GM12878 (cell line): ENCODE measurements around the gene PPP1R13L. TPM values are rescaled to one million over a fixed set of nuclear protein-coding genes. Genes with fewer than 3 reads are reported as not detected.

Source experiments
- ATAC-seq: fragments of 200-7000 bp; cut with Tn5 transposase; 3 replicates; pipeline ENCODE4 v1.9.1; 2020; ENCODE audit warnings: mild to moderate bottlenecking, moderate library complexity
- BruUV-seq: library from RNA; stranded (reverse); fragments of 400-500 nt; replicated peaks from 2 replicates; lab custom pipeline; 2021; lab: Mats Ljungman, UMichigan
- CTCF ChIA-PET: fragments of 300-600 bp; sonication (Branson Sonifier 250); formaldehyde crosslinking; extraction: SDS; loops from one replicate; lab custom pipeline; 2021; ENCODE audit warnings: inconsistent platforms; lab: Yijun Ruan, JAX
- POLR2A ChIA-PET: fragments of 350-600 bp; formaldehyde crosslinking; extraction: SDS; loops from one replicate; lab custom pipeline; 2021; ENCODE audit warnings: inconsistent platforms; lab: Charles Lee
- RAD21 ChIA-PET: fragments of 300-600 bp; sonication (Branson Sonifier 250); formaldehyde crosslinking; loops from one replicate; lab custom pipeline; 2023; ENCODE audit warnings: antibody characterized with exemption; ENCODE audit not compliant: unreplicated experiment; lab: Charles Lee
- SMC1A ChIA-PET: fragments of 300-600 bp; sonication (Branson Sonifier 250); formaldehyde crosslinking; loops from one replicate; lab custom pipeline; 2023; ENCODE audit not compliant: unreplicated experiment, uncharacterized antibody; lab: Charles Lee
- DNase-seq: peaks from one replicate; pipeline ENCODE4 v3.0.0-alpha.2; 2011; ENCODE audit warnings: low read depth, low spot score
- FAIRE-seq: peaks from 3 replicates; lab custom pipeline; 2011; peaks lifted over from hg19 to GRCh38; lab: Jason Lieb, UNC
- H2AFZ ChIP-seq: 2 replicates; pipeline ENCODE4 v1.6.0; 2011; ENCODE audit warnings: low read depth, low read length, control low read depth; ENCODE audit not compliant: control insufficient read depth
- H3K27ac ChIP-seq: 2 replicates; pipeline ENCODE4 v1.5.1; 2011; ENCODE audit warnings: control low read depth; ENCODE audit not compliant: control insufficient read depth, insufficient read depth
- H3K27me3 ChIP-seq, 2 experiments: replicated peaks in 1 of 2; 2 replicates each; pipeline versions ENCODE4 v1.6.0 to v1.6.1; 2011; ENCODE audit warnings: low read length in 1 of 2; ENCODE audit not compliant: control insufficient read depth in 2 of 2, insufficient read depth in 2 of 2
- H3K36me3 ChIP-seq, 2 experiments: 2 replicates each; pipeline ENCODE4 v1.5.1; 2011; ENCODE audit warnings: low read length in 1 of 2; ENCODE audit not compliant: control insufficient read depth in 2 of 2, insufficient read depth in 2 of 2
- H3K4me1 ChIP-seq: 2 replicates; pipeline ENCODE4 v1.6.1; 2011; ENCODE audit warnings: mild to moderate bottlenecking, low read length, moderate library complexity, mixed read lengths; ENCODE audit not compliant: control insufficient read depth, insufficient read depth
- H3K4me2 ChIP-seq: 2 replicates; pipeline ENCODE4 v1.6.0; 2011; ENCODE audit warnings: control low read depth; ENCODE audit not compliant: control insufficient read depth, insufficient read depth
- H3K4me3 ChIP-seq: fragments of 200-600 bp; sonication (generic); 2 replicates; pipeline ENCODE4 v1.5.1; 2016
- H3K79me2 ChIP-seq: 2 replicates; pipeline ENCODE4 v1.6.0; 2011; ENCODE audit warnings: low read length; ENCODE audit not compliant: control insufficient read depth, insufficient read depth
- H3K9ac ChIP-seq: 2 replicates; pipeline ENCODE4 v1.8.0; 2011; ENCODE audit warnings: low read length, control low read depth, mixed read lengths; ENCODE audit not compliant: control insufficient read depth, insufficient read depth
- H3K9me3 ChIP-seq: replicated peaks from 3 replicates; pipeline ENCODE4 v1.5.1; 2011; ENCODE audit warnings: mild to moderate bottlenecking, low read length; ENCODE audit not compliant: control insufficient read depth, insufficient read depth
- H4K20me1 ChIP-seq: 2 replicates; pipeline ENCODE4 v1.6.0; 2011; ENCODE audit not compliant: control insufficient read depth, insufficient read depth
- BCL11A ChIP-seq: IDR thresholded peaks from 2 replicates; pipeline ENCODE4 v1.6.1; 2011; ENCODE audit warnings: low read depth, low read length
- BRCA1 ChIP-seq: IDR thresholded peaks from 2 replicates; pipeline ENCODE4 v1.6.1; 2011; ENCODE audit warnings: low read depth, low read length, improper control_type of control experiment
- CBFB ChIP-seq: IDR thresholded peaks from 2 replicates; pipeline ENCODE4 v1.6.1; 2016; ENCODE audit warnings: antibody characterized with exemption, low read depth
- CBX3 ChIP-seq: fragments of 200-600 bp; sonication (generic); IDR thresholded peaks from 2 replicates; pipeline ENCODE4 v1.6.1; 2016; ENCODE audit warnings: low read depth, borderline replicate concordance
- CBX5 ChIP-seq: sonication (generic); IDR thresholded peaks from 2 replicates; pipeline ENCODE4 v1.6.1; 2016; ENCODE audit warnings: low read depth, moderate library complexity, mild to moderate bottlenecking, inconsistent platforms
- CHD1 ChIP-seq: IDR thresholded peaks from 2 replicates; pipeline ENCODE4 v1.6.1; 2012; ENCODE audit warnings: low read depth, low read length, improper control_type of control experiment
- EP300 ChIP-seq, 2 experiments: fragments of 150-350 bp in 1 of 2; IDR thresholded peaks; 2 replicates each; pipeline ENCODE4 v1.6.1; 2011 to 2012; ENCODE audit warnings: low read depth in 2 of 2, low read length in 2 of 2, borderline replicate concordance in 1 of 2, improper control_type of control experiment in 1 of 2, inconsistent platforms in 1 of 2; ENCODE audit not compliant: control insufficient read depth in 1 of 2
- ETV6 ChIP-seq, 2 experiments: fragments of 450-650 bp in 1 of 2; IDR thresholded peaks in 1 of 2; conservative IDR thresholded peaks in 1 of 2; 2 replicates each; pipeline ENCODE4 v1.6.1; 2014; ENCODE audit warnings: antibody characterized with exemption in 1 of 2, borderline replicate concordance in 1 of 2, low read depth in 1 of 2, mild to moderate bottlenecking in 1 of 2, moderate library complexity in 1 of 2
- EZH2 ChIP-seq: IDR thresholded peaks from 2 replicates; pipeline ENCODE4 v1.6.1; 2012; ENCODE audit warnings: low read depth, mild to moderate bottlenecking, control low read depth, inconsistent platforms, low read length, borderline replicate concordance; ENCODE audit not compliant: control insufficient read depth
- FOXK2 ChIP-seq: fragments of 450-650 bp; IDR thresholded peaks from 2 replicates; pipeline ENCODE4 v1.6.1; 2017; ENCODE audit warnings: mild to moderate bottlenecking, moderate library complexity
- HSF1 ChIP-seq: fragments of 150-350 bp; IDR thresholded peaks from 2 replicates; pipeline ENCODE4 v1.6.1; 2014; ENCODE audit warnings: mild to moderate bottlenecking, low read depth, low read length
- IRF3 ChIP-seq: fragments of 450-650 bp; IDR thresholded peaks from 2 replicates; pipeline ENCODE4 v1.6.1; 2014; ENCODE audit warnings: mild to moderate bottlenecking
- KLF5 ChIP-seq: fragments of 450-650 bp; IDR thresholded peaks from 2 replicates; pipeline ENCODE4 v1.6.1; 2014; ENCODE audit warnings: mild to moderate bottlenecking; ENCODE audit not compliant: partially characterized antibody
- MTA2 ChIP-seq: fragments of 450-650 bp; IDR thresholded peaks from 2 replicates; pipeline ENCODE4 v1.6.1; 2016; ENCODE audit warnings: low read depth, mild to moderate bottlenecking, moderate library complexity
- POLR2A ChIP-seq: IDR thresholded peaks from 2 replicates; pipeline ENCODE4 v1.6.1; 2011; ENCODE audit warnings: low read depth, mild to moderate bottlenecking, low read length
- RBBP5 ChIP-seq: fragments of 200-600 bp; sonication (generic); conservative IDR thresholded peaks from 2 replicates; pipeline ENCODE4 v1.6.1; 2016
- RCOR1 ChIP-seq: conservative IDR thresholded peaks from 2 replicates; pipeline ENCODE4 v1.6.1; 2012; ENCODE audit warnings: low read depth, low read length, improper control_type of control experiment
- USF1 ChIP-seq: IDR thresholded peaks from 2 replicates; pipeline ENCODE4 v1.6.1; 2011; ENCODE audit warnings: borderline replicate concordance, low read depth, mild to moderate bottlenecking, moderate library complexity, mixed read lengths, low read length; ENCODE audit not compliant: insufficient read depth; ENCODE audit errors: extremely low read length
- YY1 ChIP-seq: IDR thresholded peaks from 2 replicates; pipeline ENCODE4 v1.6.1; 2011; ENCODE audit warnings: low read depth, mild to moderate bottlenecking, low read length
- ZNF217 ChIP-seq: fragments of 450-650 bp; IDR thresholded peaks from 2 replicates; pipeline ENCODE4 v1.6.1; 2017; ENCODE audit warnings: antibody characterized with exemption, mild to moderate bottlenecking
- WGBS: methylation state at CpG from one replicate; pipeline ENCODE4 v1.1.6; 2016; ENCODE audit warnings: low lambda C conversion rate; ENCODE audit not compliant: insufficient replicate concordance, insufficient coverage; ENCODE audit errors: missing lambda C conversion rate; 5-methylcytosine and 5-hydroxymethylcytosine counted together
- in situ Hi-C: fragments of 300-500 bp; cut with MboI; formaldehyde crosslinking; loops from 9 replicates; pipeline ENCODE4 v1.14.3; 2018; ENCODE audit warnings: mixed read lengths
- intact Hi-C: fragments of 100-400 bp; cut with micrococcal nuclease; formaldehyde crosslinking; loops from one replicate; pipeline ENCODE4 v1.14.2; 2022; ENCODE audit not compliant: unreplicated experiment
- polyA plus RNA-seq, 11 experiments: library from polyadenylated mRNA; depleted of rRNA in 4 of 11; unstranded in 6 of 11; stranded (reverse) in 5 of 11; fragments of >200 nt; fragmentation: Nextera tagmentation in 4 of 11; fragmentation: Illumina TruSeq in 1 of 11; extraction: Ambion mirVana in 4 of 11; extraction: Trizol in 1 of 11; gene quantifications; 1 replicate in 1 of 11; 2 replicates in 10 of 11; pipeline versions ENCODE4 v1.2.1 to v1.2.3, GENCODE V29; 2011 to 2016; ENCODE audit warnings: inconsistent platforms in 2 of 11, missing spikeins in 2 of 11, low read depth in 1 of 11
- total RNA-seq, 4 experiments: library from RNA; depleted of rRNA in 3 of 4; stranded (reverse); fragments of >200 nt in 3 of 4; fragmentation: Illumina TruSeq in 1 of 4; extraction: Trizol in 1 of 4; gene quantifications; 2 replicates each; pipeline versions ENCODE4 v1.2.1 to v1.2.3, GENCODE V29; 2013 to 2021

Gene PPP1R13L
- total and polyA plus RNA-seq, 10 of the 15 experiments (the other 5 are each of a cell fraction or from before 2014, with no cell fraction given): 0.40 to 10.0 (median 2.5) TPM

- no peak for TF ChIP-seq ETV6 (conservative IDR thresholded peaks at IDR 0.05 in 1 of 2, IDR thresholded peaks at IDR 0.05 in 1 of 2; ENCODE audit: borderline replicate concordance in 1 of 2, low read depth in 1 of 2)
Observed at GRCh38 chr19:45446295-45446694, 41.4 kb upstream of the PPP1R13L start (continued).

GRCh38 chr19:45445139-45445538 lies 40.3 kb upstream of the PPP1R13L start:
- no peaks in the 10 kb centered on the region for H3K27me3 ChIP-seq
- intact Hi-C loops: no loop called here
- ChIA-PET POLR2A (interaction anchor here (1.0 to 1.9 kb wide), 5 partner anchors 12 to 34 kb away, joined by 3 to 9 read pairs (median 4); partner anchors contain the start of gene FOSB), CTCF (interaction anchor here (0.6 to 6.4 kb wide), 11 partner anchors 11 to 261 kb away, joined by 3 to 176 read pairs (median 8); partner anchors contain the start of genes FOSB and PPP1R13L), SMC1A (interaction anchor here (0.6 to 6.0 kb wide), 7 partner anchors 12 to 50 kb away, joined by 3 to 52 read pairs (median 4); partner anchors contain the start of gene FOSB), RAD21 (interaction anchor here (0.7 to 1.9 kb wide), 5 partner anchors 22 to 40 kb away, joined by 3 to 25 read pairs (median 7); partner anchors contain the start of gene FOSB)
- DNase-seq (no peak), FAIRE-seq (no peak), ATAC-seq (no peak)
- H2AFZ ChIP-seq: no peak overlapping the region
- peak overlapping the region; percentile 85; the same call in 1 of the 2 replicates for H3K4me2 ChIP-seq
- no TSS peak for BruUV-seq
- TF ChIP-seq CHD1 (no peak), KLF5 (no peak), MTA2 (no peak), CBX5 (no peak), CBX3 (no peak), RBBP5 (no peak), BCL11A (no peak), YY1 (no peak), EP300 (IDR thresholded peaks at IDR 0.05; ENCODE audit: borderline replicate concordance in 1 of 2, control insufficient read depth in 1 of 2, low read depth in 2 of 2, low read length in 2 of 2) (no peak), CBFB (no peak), IRF3 (no peak), HSF1 (no peak), RCOR1 (no peak), FOXK2 (no peak), POLR2A (no peak), USF1 (no peak), BRCA1 (no peak), EZH2 (no peak), ZNF217 (no peak)
- H3K4me1 ChIP-seq: peaks cover 31% of the 10 kb centered on the region
- in situ Hi-C loops: no loop called here
- H3K36me3 ChIP-seq: no peaks in the 10 kb centered on the region
- no peak overlapping the region for H3K27ac ChIP-seq
- peaks cover 2% of the 10 kb centered on the region; the same call in 1 of the 2 replicates for H3K79me2 ChIP-seq
- no peak overlapping the region for H3K4me3 ChIP-seq
- WGBS: 56% methylated on average over 4 of the region's 4 CpGs
- H4K20me1 ChIP-seq: no peaks in the 10 kb centered on the region
- no peaks in the 10 kb centered on the region for H3K9me3 ChIP-seq
- no peak overlapping the region for H3K9ac ChIP-seq
